Panc1 (cell line): ENCODE results near the gene RAMP1. TPM values are rescaled to one million over a fixed set of nuclear protein-coding genes. Genes with fewer than 3 reads are reported as not detected.

Experiments
- ATAC-seq: fragments of 200-7000 bp; cut with Tn5 transposase; 2 replicates; pipeline ENCODE4 v1.9.1; 2020; ENCODE audit warnings: mild to moderate bottlenecking, moderate library complexity
- BruUV-seq: library from RNA; stranded (reverse); fragments of 400-500 nt; replicated peaks from 2 replicates; lab custom pipeline; 2021; lab: Mats Ljungman, UMichigan
- CTCF ChIA-PET: fragments of 300-600 bp; sonication (Branson Sonifier 250); formaldehyde crosslinking; loops from one replicate; lab custom pipeline; 2022; ENCODE audit warnings: antibody characterized with exemption; lab: Charles Lee
- POLR2A ChIA-PET: fragments of 300-600 bp; sonication (Branson Sonifier 250); formaldehyde crosslinking; loops from one replicate; lab custom pipeline; 2022; ENCODE audit warnings: antibody characterized with exemption; lab: Charles Lee
- DNase-seq: peaks from one replicate; pipeline ENCODE4 v3.0.0-alpha.2; 2010; ENCODE audit warnings: low read depth, low spot score
- H3K27ac ChIP-seq: 2 replicates; pipeline ENCODE4 v1.5.1; 2011; ENCODE audit warnings: mild to moderate bottlenecking, low read length, inconsistent platforms
- H3K27me3 ChIP-seq: fragments of 200-500 bp; sonication (Bioruptor generic); 2 replicates; pipeline ENCODE4 v1.6.0; 2014; ENCODE audit warnings: low read length, inconsistent platforms; ENCODE audit not compliant: control insufficient read depth, insufficient read depth
- H3K36me3 ChIP-seq: fragments of 200-500 bp; sonication (Bioruptor generic); 2 replicates; pipeline ENCODE4 v1.5.1; 2014; ENCODE audit warnings: inconsistent platforms, mild to moderate bottlenecking, low read length, moderate library complexity; ENCODE audit not compliant: control insufficient read depth, insufficient read depth
- H3K4me1 ChIP-seq: 2 replicates; pipeline ENCODE4 v1.5.1; 2011; ENCODE audit warnings: inconsistent platforms, mild to moderate bottlenecking, low read length, moderate library complexity; ENCODE audit not compliant: control insufficient read depth, insufficient read depth
- H3K4me3 ChIP-seq, 2 experiments: 2 replicates each; pipeline ENCODE4 v1.5.1; 2011 to 2012; ENCODE audit warnings: low read depth in 2 of 2, low read length in 2 of 2, mild to moderate bottlenecking in 2 of 2, inconsistent platforms in 1 of 2, moderate library complexity in 1 of 2
- H3K9me3 ChIP-seq: fragments of 200-500 bp; sonication (Bioruptor generic); 2 replicates; pipeline ENCODE4 v1.5.1; 2014; ENCODE audit warnings: low read depth, mild to moderate bottlenecking, inconsistent platforms, low read length, moderate library complexity; ENCODE audit not compliant: control insufficient read depth, insufficient read depth
- CTCF ChIP-seq: fragments of 450-650 bp; IDR thresholded peaks from 2 replicates; pipeline ENCODE4 v1.5.1; 2017; ENCODE audit warnings: mild to moderate bottlenecking
- POLR2AphosphoS5 ChIP-seq: IDR thresholded peaks from 2 replicates; pipeline ENCODE4 v1.6.1; 2012; ENCODE audit warnings: mild to moderate bottlenecking, low read depth, low read length, moderate library complexity
- REST ChIP-seq, 2 experiments: IDR thresholded peaks; 2 replicates each; pipeline ENCODE4 v1.6.1; 2011 to 2012; ENCODE audit warnings: low read depth in 2 of 2, control low read depth in 1 of 2, low read length in 1 of 2, mild to moderate bottlenecking in 1 of 2, moderate library complexity in 1 of 2; ENCODE audit not compliant: insufficient read depth in 1 of 2
- SIN3A ChIP-seq: IDR thresholded peaks from 2 replicates; pipeline ENCODE4 v1.6.1; 2012; ENCODE audit warnings: low read depth, mild to moderate bottlenecking, low read length, moderate library complexity, borderline replicate concordance; ENCODE audit not compliant: insufficient read depth
- TCF7L2 ChIP-seq: IDR thresholded peaks from 2 replicates; pipeline ENCODE4 v1.6.1; 2011; ENCODE audit warnings: mild to moderate bottlenecking, low read depth, low read length, inconsistent platforms
- in situ Hi-C: cut with HindIII; loops from 2 replicates; pipeline ENCODE4 v1.10.0; 2016; ENCODE audit warnings: low sequenced_read_pairs, low pct_unique_long_range_greater_than_20kb
- intact Hi-C: fragments of 100-400 bp; cut with micrococcal nuclease; formaldehyde crosslinking; loops from one replicate; pipeline ENCODE4 v1.10.0; 2022; ENCODE audit not compliant: unreplicated experiment
- total RNA-seq: library from RNA; stranded (reverse); gene quantifications from one replicate; pipeline ENCODE4 v1.2.1, GENCODE V29; 2021; ENCODE audit not compliant: unreplicated experiment

The RAMP1 gene
- total RNA-seq, 1 experiment from 2014 or later = 17.6 TPM

GRCh38 chr2:237907144-237907543 is 47.7 kb downstream of the RAMP1 start:
- POLR2A ChIA-PET = no interaction called here
- BruUV-seq = no TSS peak
- Histone ChIP-seq H3K27me3 (no peaks in the 10 kb centered on the region), H3K9me3 (peaks cover 8% of the 10 kb centered on the region; the same call in 1 of the 2 replicates), H3K36me3 (no peaks in the 10 kb centered on the region), H3K27ac (no peak overlapping the region), H3K4me3 (no peak overlapping the region), H3K4me1 (no peaks in the 10 kb centered on the region)
- intact Hi-C loops (no loop called here), in situ Hi-C loops (no loop called here)
- CTCF ChIA-PET = no interaction called here
- no peak for TF ChIP-seq REST (IDR thresholded peaks at IDR 0.05; ENCODE audit: insufficient read depth in 1 of 2, low read depth in 2 of 2, low read length in 1 of 2)
- no peak for ATAC-seq
- DNase-seq = no peak

DNA sequence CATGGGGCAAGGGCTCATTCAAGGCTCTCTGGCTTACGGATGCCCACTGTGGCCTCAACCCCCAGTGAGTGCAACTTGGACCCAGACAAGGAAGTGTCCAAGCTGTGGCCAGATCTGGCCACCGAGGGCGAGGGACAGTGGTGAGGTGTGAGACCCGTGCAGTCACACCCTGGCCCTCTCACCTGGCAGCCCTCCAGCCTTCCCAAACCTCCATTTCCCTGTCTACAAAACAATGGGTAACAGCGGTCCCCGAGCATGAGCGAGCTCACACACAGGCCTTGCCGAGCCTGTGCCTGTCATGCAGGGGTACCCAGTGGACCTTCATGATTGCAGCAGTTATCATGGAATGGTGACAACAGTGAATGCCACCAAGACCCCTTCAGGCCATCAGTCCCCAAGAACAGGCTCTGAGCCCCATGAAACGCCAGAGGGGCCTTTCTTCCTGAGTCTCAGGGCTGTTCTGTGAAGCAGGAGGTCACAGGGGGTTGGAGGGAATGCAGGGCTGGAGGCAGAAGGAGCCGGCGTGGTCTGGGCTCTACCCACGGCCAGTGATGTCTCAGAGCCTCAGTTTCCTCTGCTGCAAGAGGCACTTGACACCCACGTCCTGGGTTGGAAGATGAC is 49.8 kb downstream of the RAMP1 start:
- POLR2A ChIA-PET = no interaction called here
- in situ Hi-C loops = no loop called here
- BruUV-seq = no TSS peak

More for the DNA sequence above, 49.8 kb downstream of the RAMP1 start:
- H3K27me3 ChIP-seq = no peaks in the 10 kb centered on the region
- intact Hi-C loops = no loop called here
- DNase-seq (no peak), ATAC-seq (no peak)
- no peak overlapping the region for H3K27ac ChIP-seq
- H3K4me3 ChIP-seq = no peak overlapping the region
- CTCF ChIA-PET = no interaction called here
- peaks cover 8% of the 10 kb centered on the region; the same call in 1 of the 2 replicates for H3K9me3 ChIP-seq
- no peaks in the 10 kb centered on the region for H3K4me1 ChIP-seq
- TF ChIP-seq REST (IDR thresholded peaks at IDR 0.05; ENCODE audit: insufficient read depth in 1 of 2, low read depth in 2 of 2, low read length in 1 of 2) (no peak), TCF7L2 (no peak), SIN3A (no peak), POLR2AphosphoS5 (no peak), CTCF (no peak)
- no peaks in the 10 kb centered on the region for H3K36me3 ChIP-seq
